GM12872 (cell line): ENCODE measurements around the gene TELO2.

Experiments
- TF ChIP-seq, protein P1 (sequence below): IDR thresholded peaks from 3 replicates; pipeline ENCODE4 v1.5.1; 2011; ENCODE audit warnings: low read depth, mild to moderate bottlenecking, low read length, moderate library complexity; ENCODE audit not compliant: insufficient read depth

Gene TELO2

GRCh38 chr16:1505912-1506311 is 12.8 kb downstream of the TELO2 start:
- TF ChIP-seq, protein P1, sequence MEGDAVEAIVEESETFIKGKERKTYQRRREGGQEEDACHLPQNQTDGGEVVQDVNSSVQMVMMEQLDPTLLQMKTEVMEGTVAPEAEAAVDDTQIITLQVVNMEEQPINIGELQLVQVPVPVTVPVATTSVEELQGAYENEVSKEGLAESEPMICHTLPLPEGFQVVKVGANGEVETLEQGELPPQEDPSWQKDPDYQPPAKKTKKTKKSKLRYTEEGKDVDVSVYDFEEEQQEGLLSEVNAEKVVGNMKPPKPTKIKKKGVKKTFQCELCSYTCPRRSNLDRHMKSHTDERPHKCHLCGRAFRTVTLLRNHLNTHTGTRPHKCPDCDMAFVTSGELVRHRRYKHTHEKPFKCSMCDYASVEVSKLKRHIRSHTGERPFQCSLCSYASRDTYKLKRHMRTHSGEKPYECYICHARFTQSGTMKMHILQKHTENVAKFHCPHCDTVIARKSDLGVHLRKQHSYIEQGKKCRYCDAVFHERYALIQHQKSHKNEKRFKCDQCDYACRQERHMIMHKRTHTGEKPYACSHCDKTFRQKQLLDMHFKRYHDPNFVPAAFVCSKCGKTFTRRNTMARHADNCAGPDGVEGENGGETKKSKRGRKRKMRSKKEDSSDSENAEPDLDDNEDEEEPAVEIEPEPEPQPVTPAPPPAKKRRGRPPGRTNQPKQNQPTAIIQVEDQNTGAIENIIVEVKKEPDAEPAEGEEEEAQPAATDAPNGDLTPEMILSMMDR = no peak

DNA sequence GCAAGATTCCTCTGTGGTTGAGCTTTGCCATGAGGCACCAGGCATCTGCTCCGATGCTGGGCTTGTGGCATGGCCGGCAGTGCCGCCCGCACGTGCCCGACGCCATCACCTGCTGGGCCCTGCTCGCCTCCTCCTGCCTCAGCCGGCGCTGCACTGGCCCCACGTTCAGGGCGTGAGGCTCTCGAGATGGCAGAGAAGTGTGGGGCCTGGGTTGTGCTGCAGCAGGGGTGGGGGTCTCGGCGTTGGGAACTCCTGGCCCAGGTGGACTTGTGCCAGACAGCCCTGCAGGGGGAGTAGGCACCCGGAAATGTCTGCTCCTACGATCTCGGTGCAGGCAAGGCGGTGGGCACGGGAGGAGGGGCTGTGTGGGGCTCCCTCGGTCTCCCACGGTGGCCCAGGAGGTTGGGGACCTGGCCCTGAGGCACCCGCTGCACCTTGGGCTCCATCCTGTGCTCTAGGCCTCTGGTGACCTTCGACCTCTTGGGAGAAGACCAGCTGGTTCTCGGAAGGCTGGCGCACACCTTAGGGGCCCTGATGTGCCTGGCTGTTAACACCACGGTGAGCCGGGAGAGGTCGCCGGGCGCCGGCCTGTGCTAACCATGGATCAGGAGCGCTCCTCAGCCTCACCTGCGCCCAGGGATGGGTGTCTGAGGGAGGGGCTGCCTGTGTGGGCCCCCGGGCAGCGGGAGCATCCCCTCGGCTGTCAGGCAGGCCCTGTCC is 13.5 kb downstream of the TELO2 start:
- TF ChIP-seq, protein P1 = no peak

GRCh38 chr16:1508494-1509187 is 15.5 kb downstream of the TELO2 start:
- TF ChIP-seq, protein P1 = no peak

DNA sequence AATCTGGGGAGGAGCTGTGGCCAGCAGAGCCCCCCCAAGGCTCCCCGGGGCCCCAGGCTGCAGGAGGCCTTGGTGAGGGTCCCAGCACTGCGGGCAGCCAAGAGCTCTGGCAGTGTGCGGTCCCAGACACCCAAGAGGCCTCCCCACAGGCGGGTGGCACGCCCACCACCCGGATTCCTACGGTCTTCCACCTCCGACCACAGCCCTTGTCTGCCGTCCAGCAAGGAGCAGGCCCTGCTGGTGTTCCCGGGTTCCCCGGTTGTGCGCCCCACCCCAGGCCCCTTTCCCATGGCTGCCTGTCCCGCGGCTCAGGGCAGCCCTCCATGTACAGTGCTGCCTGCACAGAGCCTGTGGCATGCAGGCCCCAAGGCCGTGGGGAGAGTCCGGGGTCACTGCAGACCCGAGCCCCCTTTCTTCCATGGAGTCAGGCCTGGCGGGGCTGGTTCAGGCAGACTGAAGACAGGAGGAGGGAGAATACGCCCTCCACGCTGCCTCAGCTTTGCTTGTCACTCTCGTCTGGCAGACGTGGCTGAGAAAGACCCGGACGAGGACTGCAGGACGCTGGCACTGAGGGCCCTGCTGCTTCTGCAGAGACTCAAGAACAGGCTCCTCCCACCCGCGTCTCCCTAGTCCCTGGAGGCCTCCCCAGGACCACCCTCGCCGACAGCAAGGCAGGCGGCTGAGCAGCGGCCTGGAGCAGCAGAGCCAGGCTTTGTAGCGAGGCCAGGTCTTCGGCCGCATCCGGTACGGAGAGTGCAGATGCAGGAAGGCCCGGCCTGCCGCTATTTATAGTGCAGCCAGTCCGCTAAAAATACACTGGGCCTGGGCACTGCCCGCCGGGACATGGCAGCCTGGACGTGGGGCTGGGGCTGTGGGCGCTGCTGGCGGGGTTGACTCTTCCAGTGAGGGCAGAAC is 16.4 kb downstream of the TELO2 start:
- TF ChIP-seq, protein P1 = no peak

DNA sequence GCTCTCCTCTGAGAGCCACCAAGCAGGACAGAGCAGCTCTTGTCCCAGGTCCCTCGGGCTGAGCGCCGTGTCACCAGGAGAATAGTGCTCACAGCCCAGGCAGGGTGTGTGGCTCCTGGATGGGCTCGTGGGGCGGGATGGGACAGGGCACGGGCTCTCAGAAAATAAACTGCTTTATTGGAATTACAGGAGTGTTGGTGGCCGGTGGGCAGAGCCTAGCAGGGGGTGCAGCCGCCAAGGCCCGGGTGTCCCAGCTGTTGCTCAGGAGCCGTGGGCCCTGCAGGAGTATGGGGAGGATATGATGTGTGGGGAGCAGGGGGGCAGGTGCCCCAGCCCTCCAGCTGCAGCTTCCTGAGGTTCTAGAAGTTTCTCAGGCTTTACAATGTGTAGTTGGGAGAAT is 17.1 kb downstream of the TELO2 start:
- TF ChIP-seq, protein P1 = no peak

DNA sequence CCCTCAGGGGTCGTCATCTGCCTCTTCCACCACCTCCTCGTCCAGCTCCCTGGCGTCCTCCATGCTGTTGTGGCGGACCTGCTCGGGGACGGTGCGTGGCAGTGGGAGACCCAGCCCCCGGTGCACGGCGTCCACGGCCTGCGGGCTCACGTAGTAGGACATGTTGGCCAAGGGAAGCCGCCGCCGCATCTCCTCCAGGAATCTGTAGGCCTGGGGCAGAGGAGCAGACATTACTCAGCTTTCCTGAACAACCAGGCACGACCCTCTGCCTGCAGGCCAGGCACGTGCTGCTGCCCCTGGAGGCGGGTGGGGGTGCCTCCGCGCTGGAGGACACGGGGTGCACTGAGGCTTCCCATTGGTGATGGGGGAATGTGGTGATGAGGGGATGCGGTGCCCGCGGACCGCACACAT is 17.8 kb downstream of the TELO2 start:
- TF ChIP-seq, protein P1 = no peak
